ENCODE measurements around the gene DCAF5. TPM values are rescaled to one million over a fixed set of nuclear protein-coding genes. Genes with fewer than 3 reads are reported as not detected.
A peak's percentile ranks its signal among the peaks of the same experiment; 100 is the strongest.

Gene DCAF5
- polyA plus RNA-seq, 3 donors, result 11.4 to 33.0 (median 23.5) TPM

DNA sequence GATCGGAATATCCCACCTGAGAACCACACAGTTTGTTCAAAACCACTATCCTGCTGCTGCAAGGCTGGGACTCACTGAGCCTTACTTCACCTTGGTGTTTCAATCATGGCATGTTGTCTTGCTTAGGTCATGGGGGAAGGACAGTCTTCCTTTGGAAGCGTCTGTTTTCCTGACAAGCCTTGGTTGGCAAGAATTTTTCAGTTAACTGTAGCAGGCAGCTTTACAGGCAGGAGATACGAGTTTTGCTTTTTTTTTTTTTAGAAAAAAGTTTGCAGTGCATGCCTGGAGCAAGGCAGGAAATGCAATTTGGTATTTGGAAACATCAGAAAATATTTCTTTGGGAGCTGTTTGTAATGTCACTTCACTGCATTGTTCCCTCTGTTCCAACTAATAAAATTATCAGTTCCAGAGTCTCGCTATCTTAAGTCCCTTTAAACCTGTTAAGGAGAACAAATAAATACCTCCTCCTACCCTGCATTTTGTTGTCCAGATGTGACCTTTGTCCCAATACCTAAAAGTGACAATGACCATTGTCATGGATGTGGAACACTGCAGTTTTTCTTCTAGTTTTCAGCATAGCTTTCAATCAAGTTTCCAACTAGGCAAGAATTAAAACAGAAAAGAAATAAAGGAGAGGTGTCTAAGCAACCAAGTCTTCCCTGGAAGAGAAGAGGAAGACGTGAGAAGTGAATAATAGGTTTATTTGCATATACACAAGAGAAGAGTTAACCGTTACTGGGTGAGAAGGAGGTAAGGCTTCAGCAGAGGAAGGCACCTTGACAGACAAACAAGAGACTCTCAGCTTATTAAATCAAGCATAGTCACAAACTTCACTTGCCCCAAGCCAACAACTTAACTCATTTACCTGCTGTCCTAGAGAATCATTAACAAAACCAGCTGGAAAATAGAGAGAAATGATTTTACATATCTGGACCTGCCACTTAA lies 102.4 kb downstream of the DCAF5 start:
- WGBS, 3 donors, result 27 to 46% (median 28%) methylated on average over 6 of the region's 6 CpGs
- no peak overlapping the region for H3K27ac ChIP-seq (ENCODE audit: low read depth, low read length)

GRCh38 chr14:69049675-69050074 lies 103.2 kb downstream of the DCAF5 start:
- 4 to 62% (median 5%) methylated on average over 2 of the region's 2 CpGs for WGBS, 3 donors

GRCh38 chr14:69048456-69048855 lies 104.5 kb downstream of the DCAF5 start:
- H3K27ac ChIP-seq (ENCODE audit: low read depth, low read length), result no peak overlapping the region
- 60 to 77% (median 72%) methylated on average over 3 of the region's 3 CpGs for WGBS, 3 donors

More at GRCh38 chr14:69049675-69050074, 103.2 kb downstream of the DCAF5 start:
- H3K27ac ChIP-seq (ENCODE audit: low read depth, low read length), result no peak overlapping the region

- WGBS, 3 donors, result 89 to 96% (median 92%) methylated on average over 1 of the region's 1 CpG
- H3K27ac ChIP-seq (ENCODE audit: low read depth, low read length), result peak overlapping the region; percentile 63
Measured at GRCh38 chr14:69047255-69047654, 105.7 kb downstream of the DCAF5 start.

DNA sequence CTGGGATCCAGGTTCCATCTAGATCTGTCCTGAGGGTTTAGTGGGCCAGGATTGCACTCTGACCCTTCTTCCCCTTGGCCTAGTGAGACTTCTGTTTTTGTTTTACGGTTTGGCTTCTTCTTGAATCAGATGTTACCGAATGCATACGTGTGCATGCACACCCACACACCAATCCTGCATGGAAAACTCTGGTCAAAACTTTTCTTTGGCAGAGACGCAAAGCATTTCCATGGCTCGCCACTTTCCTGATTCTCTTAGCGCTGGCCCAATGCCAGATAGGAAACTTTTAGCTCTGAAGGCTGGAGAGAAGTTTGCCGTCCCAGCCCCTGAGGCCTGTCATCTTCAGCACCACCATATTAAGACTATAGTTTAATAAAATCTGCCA lies 106.5 kb downstream of the DCAF5 start:
- 22 to 69% (median 22%) methylated on average over 7 of the region's 7 CpGs for WGBS, 3 donors
- peak overlapping the region; percentile 7 for H3K27ac ChIP-seq (ENCODE audit: low read depth, low read length)

DNA sequence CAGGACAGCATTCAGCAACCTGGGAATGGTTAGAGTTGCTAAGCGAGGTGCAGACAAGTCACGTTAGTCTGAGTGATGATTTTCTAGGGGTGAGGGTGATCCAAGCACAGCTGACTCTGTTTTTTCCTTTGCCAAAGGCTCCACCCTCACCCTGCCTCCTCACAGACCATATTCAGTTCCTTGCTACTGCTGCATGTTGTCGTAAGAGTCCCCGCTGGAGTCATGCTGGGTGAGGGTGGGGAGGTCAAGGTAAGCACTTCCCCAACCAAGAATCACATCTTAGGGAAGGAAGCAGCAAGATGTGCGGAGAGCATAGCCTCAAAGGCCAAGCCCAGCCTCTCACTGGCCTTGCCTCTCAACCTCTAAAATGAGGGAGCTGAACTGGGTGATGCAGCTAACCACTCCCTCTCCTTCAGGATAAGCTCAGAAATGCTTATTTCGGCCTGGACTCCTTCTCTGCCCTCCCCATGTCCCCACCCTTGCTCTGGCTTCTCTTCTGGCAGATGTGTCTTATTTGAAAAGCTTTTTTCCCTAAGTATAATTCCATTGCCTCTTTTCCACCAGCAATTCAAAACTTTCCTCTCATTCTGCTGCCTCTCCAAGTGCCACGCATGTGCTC lies 107.0 kb downstream of the DCAF5 start:
- peak overlapping the region; percentile 7 for H3K27ac ChIP-seq (ENCODE audit: low read depth, low read length)
- WGBS, 3 donors, result 35 to 65% (median 35%) methylated on average over 7 of the region's 7 CpGs

GRCh38 chr14:69044965-69045555 lies 107.9 kb downstream of the DCAF5 start:
- WGBS, 3 donors, result 44 to 50% (median 44%) methylated on average over 6 of the region's 6 CpGs
- H3K27ac ChIP-seq (ENCODE audit: low read depth, low read length), result peak overlapping the region; percentile 19

DNA sequence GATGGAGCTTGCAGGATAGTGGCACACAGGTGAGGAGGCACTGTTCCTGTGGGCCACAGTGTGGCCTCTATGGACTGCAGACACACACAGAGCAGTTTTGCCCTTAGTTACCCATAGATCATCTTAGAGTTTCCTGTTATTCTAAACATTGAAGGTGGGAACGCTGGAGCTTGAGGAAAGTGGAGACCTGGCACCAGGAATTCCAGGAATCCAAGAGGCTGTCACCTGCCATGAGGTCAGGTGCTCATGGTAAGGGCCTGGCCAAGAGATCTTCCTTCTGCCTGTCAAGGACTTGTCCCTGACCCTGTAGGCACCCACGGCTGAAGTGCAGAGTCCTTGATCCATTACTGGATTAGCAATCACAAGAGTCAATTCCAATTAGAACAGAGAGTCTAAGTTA lies 108.6 kb downstream of the DCAF5 start:
- peak overlapping the region; percentile 19 for H3K27ac ChIP-seq (ENCODE audit: low read depth, low read length)
- 58 to 83% (median 82%) methylated on average over 2 of the region's 2 CpGs for WGBS, 3 donors

- no peak overlapping the region for H3K27ac ChIP-seq (ENCODE audit: low read depth, low read length)
- 44 to 64% (median 53%) methylated on average over 8 of the region's 8 CpGs for WGBS, 3 donors
Measured at GRCh38 chr14:69043596-69044260, 109.2 kb downstream of the DCAF5 start.

GRCh38 chr14:69042787-69043444 lies 110.0 kb downstream of the DCAF5 start:
- 19 to 37% (median 30%) methylated on average over 10 of the region's 10 CpGs for WGBS, 3 donors
- no peak overlapping the region for H3K27ac ChIP-seq (ENCODE audit: low read depth, low read length)

GRCh38 chr14:69042299-69042698 lies 110.6 kb downstream of the DCAF5 start:
- 22 to 58% (median 52%) methylated on average over 3 of the region's 3 CpGs for WGBS, 3 donors
- no peak overlapping the region for H3K27ac ChIP-seq (ENCODE audit: low read depth, low read length)

DNA sequence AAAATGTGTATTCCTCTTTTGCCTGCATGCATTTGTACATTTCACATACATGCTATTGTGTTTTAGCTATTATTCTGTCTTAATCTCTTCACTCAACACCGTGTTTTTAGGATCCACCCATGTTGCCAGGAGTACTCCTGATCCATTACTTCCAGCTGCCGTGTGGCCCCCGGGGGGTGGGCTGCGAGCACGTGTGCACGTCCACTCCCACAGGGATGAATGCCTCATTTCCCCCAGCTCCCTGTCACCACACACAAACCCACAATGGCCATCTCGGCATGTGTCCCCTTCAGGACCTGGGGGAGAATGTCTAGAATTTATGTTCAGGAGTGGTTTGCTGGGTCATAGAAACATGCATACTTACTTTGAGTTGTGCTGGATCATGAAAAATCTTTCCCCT lies 111.1 kb downstream of the DCAF5 start:
- H3K27ac ChIP-seq (ENCODE audit: low read depth, low read length), result no peak overlapping the region
- 67 to 75% (median 73%) methylated on average over 7 of the region's 7 CpGs for WGBS, 3 donors

DNA sequence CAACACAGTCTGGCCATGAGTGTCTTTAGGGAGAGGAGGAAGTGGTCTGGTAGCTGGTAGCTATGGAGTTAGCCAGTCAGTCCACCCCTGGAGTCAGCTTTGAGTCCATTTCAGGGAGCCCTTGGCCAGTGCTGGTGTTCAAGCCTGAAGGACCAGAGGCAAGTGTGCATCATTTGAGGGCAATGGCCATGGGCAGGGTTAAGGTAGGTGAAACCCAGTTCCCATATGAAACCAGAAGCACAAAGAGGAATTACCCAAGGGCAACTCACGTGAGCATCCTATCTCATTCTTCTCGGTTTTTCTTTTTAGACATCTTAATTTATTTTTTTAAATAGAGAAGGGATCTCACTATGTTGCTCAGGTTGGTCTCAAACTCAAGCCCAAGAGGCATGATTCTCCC lies 112.6 kb downstream of the DCAF5 start:
- 76 to 94% (median 80%) methylated on average over 2 of the region's 2 CpGs for WGBS, 3 donors
- no peak overlapping the region for H3K27ac ChIP-seq (ENCODE audit: low read depth, low read length)

- no peak overlapping the region for H3K27ac ChIP-seq (ENCODE audit: low read depth, low read length)
Measured at GRCh38 chr14:69039288-69039628, 113.7 kb downstream of the DCAF5 start.

- 37 to 49% (median 47%) methylated on average over 7 of the region's 7 CpGs for WGBS, 3 donors
- H3K27ac ChIP-seq (ENCODE audit: low read depth, low read length), result no peak overlapping the region
Measured at GRCh38 chr14:69038455-69039287, 114.2 kb downstream of the DCAF5 start.

DNA sequence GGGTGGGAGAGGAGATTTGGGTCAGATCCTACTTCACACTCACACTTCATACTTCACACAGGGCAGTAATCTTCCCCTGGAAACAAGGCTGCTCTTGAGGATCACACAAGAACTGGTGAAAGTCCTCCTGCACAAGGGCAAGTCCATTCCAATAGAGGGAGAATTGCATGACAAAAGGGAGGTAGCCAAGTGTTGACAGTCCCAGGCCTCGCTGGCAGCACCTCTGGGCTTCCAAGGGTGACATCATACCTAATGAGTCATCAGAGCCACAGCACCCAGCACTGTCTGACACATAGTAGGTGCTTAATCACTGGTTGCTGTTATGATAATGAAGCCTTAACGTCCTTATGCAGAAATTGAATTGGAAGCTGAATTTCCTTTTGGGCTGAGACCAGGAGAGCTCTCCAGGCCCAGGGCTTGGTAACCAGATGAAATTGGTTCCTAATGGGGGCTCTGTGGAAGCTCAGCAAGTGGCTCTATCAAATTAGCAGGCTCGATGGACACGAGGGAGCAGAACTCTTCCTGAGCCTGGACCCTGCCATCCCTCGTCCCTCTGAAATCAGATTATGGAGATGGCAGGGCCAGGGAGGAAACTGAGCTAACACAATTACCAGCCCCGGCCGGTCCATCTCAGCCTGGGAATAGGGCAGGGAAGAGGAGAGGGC lies 115.0 kb downstream of the DCAF5 start:
- 64 to 68% (median 66%) methylated on average over 7 of the region's 7 CpGs for WGBS, 3 donors
- H3K27ac ChIP-seq (ENCODE audit: low read depth, low read length), result no peak overlapping the region

Data from adipose tissue (tissue), 3 donors.